ENCODE measurements around the gene PVRIG.

PVRIG gene

DNA sequence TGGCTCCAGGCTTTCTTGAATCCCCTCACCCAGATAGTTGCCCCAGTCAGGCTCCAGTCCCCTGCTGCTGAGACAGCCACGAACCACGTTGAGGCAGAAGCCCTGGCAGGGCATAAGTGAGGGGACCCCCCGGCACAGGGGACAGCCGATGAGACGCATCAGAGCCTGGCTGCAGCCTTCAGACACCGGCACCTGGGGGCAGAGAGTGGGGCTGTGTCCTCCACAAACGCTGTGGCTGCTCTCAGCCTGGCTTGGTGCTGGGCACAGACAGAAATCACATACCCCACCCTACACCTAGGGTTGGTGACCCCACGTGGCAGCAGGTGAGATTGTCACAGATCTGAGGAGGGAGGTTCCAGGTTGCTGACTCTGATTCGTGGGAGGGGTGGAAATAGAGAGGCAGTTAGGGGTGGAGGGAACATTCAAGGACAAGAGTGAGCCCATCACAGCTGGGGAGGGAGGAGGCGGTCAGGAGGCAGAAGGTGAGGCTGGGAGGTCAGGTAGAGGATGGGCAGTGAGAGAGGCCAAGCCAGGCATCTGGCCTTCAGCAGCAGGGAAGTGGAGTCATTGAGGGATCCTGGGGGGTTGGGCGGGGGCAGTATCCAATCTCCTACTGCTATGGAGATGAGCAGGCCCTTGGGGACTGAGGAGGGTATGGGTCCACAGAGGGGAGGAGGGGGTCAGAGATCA lies 45.8 kb upstream of the PVRIG start:
- H3K27ac ChIP-seq (replicated peaks): no peak overlapping the region
- peaks cover 8% of the 10 kb centered on the region for H3K27me3 ChIP-seq (ENCODE audit: insufficient read depth, poor library complexity, severe bottlenecking)
- no peak overlapping the region for H3K4me3 ChIP-seq (replicated peaks; ENCODE audit: insufficient read depth, low read length)
- no peak for DNase-seq (ENCODE audit: low read depth in 1 of 2, low spot score in 1 of 2)
- TF ChIP-seq POLR2AphosphoS5 (IDR thresholded peaks at IDR 0.05; ENCODE audit: low read depth) (no peak), SPI1 (IDR thresholded peaks at IDR 0.05; ENCODE audit: borderline replicate concordance, low read depth) (no peak), REST (IDR thresholded peaks at IDR 0.05; ENCODE audit: insufficient replicate concordance, low read depth) (no peak), GABPA (IDR thresholded peaks at IDR 0.05; ENCODE audit: low read depth) (no peak)
- TF ChIP-seq, protein P1, sequence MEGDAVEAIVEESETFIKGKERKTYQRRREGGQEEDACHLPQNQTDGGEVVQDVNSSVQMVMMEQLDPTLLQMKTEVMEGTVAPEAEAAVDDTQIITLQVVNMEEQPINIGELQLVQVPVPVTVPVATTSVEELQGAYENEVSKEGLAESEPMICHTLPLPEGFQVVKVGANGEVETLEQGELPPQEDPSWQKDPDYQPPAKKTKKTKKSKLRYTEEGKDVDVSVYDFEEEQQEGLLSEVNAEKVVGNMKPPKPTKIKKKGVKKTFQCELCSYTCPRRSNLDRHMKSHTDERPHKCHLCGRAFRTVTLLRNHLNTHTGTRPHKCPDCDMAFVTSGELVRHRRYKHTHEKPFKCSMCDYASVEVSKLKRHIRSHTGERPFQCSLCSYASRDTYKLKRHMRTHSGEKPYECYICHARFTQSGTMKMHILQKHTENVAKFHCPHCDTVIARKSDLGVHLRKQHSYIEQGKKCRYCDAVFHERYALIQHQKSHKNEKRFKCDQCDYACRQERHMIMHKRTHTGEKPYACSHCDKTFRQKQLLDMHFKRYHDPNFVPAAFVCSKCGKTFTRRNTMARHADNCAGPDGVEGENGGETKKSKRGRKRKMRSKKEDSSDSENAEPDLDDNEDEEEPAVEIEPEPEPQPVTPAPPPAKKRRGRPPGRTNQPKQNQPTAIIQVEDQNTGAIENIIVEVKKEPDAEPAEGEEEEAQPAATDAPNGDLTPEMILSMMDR (IDR thresholded peaks at IDR 0.05; ENCODE audit: insufficient read depth, low read length): no peak

DNA sequence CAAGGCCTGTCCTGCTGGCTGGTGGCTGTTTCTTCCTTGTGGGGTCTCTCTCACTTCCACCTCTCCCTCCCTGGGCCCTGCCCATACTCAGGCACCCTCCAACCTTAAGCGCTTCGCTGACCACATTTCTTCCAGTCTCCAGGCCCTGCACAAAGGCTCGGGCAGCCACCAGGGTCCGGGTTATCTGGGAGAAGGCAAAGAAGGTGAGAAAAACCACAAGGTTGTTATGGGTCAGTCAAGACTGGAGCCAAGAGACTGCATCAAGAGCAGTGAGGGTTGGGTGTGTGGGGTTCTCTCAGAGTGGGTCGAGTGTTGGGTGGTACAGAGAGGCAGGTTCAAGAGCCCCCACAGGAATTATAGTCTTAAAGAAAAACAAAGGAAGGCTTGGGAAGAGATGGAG lies 45.2 kb upstream of the PVRIG start:
- no peak for DNase-seq (ENCODE audit: low read depth in 1 of 2, low spot score in 1 of 2)
- Histone ChIP-seq H3K27ac (replicated peaks) (no peak overlapping the region), H3K27me3 (ENCODE audit: insufficient read depth, poor library complexity, severe bottlenecking) (peaks cover 8% of the 10 kb centered on the region), H3K4me3 (replicated peaks; ENCODE audit: insufficient read depth, low read length) (no peak overlapping the region)
- TF ChIP-seq GABPA (IDR thresholded peaks at IDR 0.05; ENCODE audit: low read depth) (no peak), REST (IDR thresholded peaks at IDR 0.05; ENCODE audit: insufficient replicate concordance, low read depth) (no peak), SPI1 (IDR thresholded peaks at IDR 0.05; ENCODE audit: borderline replicate concordance, low read depth) (no peak), POLR2AphosphoS5 (IDR thresholded peaks at IDR 0.05; ENCODE audit: low read depth) (no peak)
- TF ChIP-seq, protein P1 (IDR thresholded peaks at IDR 0.05; ENCODE audit: insufficient read depth, low read length): no peak

- DNase-seq (ENCODE audit: low read depth in 1 of 2, low spot score in 1 of 2): no peak
- no peak overlapping the region for H3K4me3 ChIP-seq (replicated peaks; ENCODE audit: insufficient read depth, low read length)
- no peak for TF ChIP-seq SPI1 (IDR thresholded peaks at IDR 0.05; ENCODE audit: borderline replicate concordance, low read depth)
- no peak for TF ChIP-seq REST (IDR thresholded peaks at IDR 0.05; ENCODE audit: insufficient replicate concordance, low read depth)
- TF ChIP-seq, protein P1 (IDR thresholded peaks at IDR 0.05; ENCODE audit: insufficient read depth, low read length): no peak
- TF ChIP-seq POLR2AphosphoS5 (IDR thresholded peaks at IDR 0.05; ENCODE audit: low read depth): no peak
- no peak for TF ChIP-seq GABPA (IDR thresholded peaks at IDR 0.05; ENCODE audit: low read depth)
- no peak overlapping the region for H3K27ac ChIP-seq (replicated peaks)
- H3K27me3 ChIP-seq (ENCODE audit: insufficient read depth, poor library complexity, severe bottlenecking): peaks cover 8% of the 10 kb centered on the region
These were observed 44.3 kb upstream of the PVRIG start for GRCh38 chr7:100175296-100175935.

Measured in HL-60 (cell line).